ENCODE measurements around the gene PPDPF.
"Not testable (repeated sequence)": the region's sequence is repeated elsewhere in the genome, so short reads cannot be mapped to it uniquely, and the experiment has no call there.

The PPDPF gene

DNA sequence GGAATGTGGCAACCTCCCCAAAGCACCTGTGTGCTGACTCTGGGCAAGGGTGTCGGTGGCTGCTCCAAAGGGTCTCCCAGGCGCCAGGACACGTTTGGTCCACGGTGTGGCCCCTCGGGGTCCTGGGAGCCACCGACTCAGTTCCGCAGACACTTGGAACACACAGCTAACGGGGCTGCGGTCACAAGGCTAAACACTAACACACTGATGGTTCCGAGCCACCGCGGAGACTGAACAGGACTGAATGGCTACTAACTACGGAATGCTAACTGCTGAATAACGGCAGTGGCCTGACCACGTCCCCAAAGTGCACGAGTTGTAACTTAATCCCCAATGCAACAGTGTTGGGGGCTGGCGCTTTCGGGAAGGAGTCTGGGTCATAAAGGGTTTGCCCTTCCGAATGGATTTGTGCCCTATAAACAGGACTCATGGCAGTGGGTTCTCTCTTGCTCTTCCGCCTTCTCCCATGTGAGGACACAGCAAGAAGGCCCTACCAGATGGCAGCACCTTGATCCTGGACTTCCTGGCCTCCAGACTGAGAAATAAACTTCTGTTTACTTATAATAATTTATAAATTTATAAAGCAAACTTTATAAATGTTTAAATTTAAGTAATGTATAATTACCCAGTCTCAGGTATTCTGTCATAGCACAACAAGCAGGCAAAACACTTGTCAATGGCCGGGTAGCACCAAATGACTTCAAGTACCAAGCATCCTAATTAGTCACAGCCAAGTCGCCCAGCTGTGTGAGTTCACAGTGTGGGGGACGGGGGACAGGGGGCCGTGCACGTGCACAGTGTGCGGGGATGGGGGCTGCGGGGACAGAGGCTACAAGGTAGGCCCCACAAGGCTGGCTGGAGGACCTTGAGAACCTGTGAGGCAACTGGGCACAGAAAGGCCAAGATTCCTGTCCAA, 19.4 kb upstream of the PPDPF start:
- no peak for DNase-seq (ENCODE audit: low spot score)

- DNase-seq (ENCODE audit: low spot score): no peak
Measured at GRCh38 chr20:63501818-63502670, 18.5 kb upstream of the PPDPF start.

GRCh38 chr20:63502671-63503172, 17.8 kb upstream of the PPDPF start:
- no peak for DNase-seq (ENCODE audit: low spot score)

- no peak for DNase-seq (ENCODE audit: low spot score)
Measured at GRCh38 chr20:63503524-63503923, 17.0 kb upstream of the PPDPF start.

GRCh38 chr20:63504642-63505041, 15.9 kb upstream of the PPDPF start:
- no peak for DNase-seq (ENCODE audit: low spot score)

GRCh38 chr20:63505281-63505680, 15.3 kb upstream of the PPDPF start:
- no peak for DNase-seq (ENCODE audit: low spot score)

GRCh38 chr20:63505723-63506122, 14.8 kb upstream of the PPDPF start:
- DNase-seq (ENCODE audit: low spot score): no peak

DNA sequence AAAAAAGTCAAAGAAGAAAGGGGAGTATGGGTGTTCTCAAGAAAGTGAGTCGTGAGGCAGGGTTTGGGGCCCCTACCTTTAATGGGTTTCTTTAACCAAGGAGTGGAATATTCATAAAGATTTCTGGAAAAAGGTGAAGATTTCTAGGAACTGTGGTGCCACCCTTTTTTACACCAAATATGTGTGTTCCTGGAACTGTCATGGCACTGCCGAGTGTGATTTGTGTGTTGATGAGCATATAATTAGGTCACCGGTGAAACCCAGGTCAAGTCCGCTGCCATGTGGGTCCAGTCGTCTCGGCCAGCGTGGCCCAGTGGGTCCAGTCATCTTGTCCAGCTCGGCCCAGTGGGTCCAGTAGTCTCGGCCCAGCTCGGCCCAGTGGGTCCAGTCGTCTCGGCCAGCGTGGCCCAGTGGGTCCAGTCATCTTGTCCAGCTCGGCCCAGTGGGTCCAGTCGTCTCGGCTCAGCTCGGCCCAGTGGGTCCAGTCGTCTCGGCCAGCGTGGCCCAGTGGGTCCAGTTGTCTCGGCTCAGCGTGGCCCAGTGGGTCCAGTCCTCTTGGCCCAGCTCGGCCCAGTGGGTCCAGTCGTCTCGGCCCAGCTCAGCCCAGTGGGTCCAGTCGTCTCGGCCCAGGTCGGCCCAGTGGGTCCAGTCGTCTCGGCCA, 13.4 kb upstream of the PPDPF start:
- no peak for DNase-seq (ENCODE audit: low spot score)

DNA sequence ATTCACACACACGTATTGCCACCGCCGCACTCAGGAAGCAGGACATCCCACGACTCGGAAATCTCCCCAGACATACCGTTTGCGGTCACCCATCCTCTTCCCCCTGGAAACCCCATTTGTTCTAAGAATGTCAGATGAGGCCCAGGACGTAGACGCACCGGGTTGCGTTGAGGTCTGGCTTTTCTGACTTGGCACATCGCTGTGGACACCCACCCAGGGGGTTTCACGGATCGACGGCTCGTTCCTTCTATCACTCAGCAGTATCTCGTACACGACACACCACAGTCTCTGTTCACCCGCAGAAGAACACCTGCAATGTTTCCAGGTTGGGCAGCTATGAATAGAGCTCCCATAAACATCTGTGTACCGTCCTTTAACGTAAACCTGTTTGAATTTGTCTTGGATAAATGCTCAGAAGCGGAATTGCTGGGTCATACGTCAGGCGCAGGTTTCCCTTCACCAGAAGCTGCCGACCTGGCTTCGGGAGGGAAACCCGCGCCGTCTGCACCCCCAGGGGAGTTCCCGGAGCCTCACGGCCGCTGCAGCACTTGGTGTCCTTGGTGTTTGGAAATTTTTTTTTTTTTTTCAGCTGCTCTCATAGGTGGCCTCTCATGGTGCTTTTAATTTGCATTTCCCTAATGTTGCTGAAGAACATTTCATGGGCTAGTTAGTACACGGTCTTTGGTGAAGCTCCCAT, 12.3 kb upstream of the PPDPF start:
- DNase-seq (ENCODE audit: low spot score): no peak

DNA sequence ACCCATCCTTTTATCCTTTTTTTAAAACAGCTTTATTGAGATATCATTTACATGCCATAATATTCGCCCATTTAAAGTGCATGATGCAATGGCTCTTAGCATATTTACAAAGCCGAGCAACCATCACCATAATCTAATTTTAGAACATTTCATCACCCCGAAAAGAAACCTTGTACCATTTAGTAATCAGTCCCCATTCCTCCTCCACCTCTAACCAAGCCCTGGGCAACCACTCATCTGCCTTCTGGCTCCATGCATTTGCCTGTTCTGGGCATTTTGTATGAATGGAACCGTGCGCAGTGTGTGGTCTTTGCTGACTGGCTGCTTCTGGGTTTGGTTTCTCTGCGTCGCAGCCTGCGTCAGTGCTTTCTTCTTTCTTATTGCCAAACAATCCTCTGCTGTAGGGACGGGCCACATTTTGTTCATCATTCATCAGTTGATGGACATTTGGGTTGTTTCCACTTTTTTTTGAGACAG, 11.4 kb upstream of the PPDPF start:
- no peak for DNase-seq (ENCODE audit: low spot score)

- no peak for DNase-seq (ENCODE audit: low spot score)
Measured at GRCh38 chr20:63513207-63513606, 7.4 kb upstream of the PPDPF start.

- DNase-seq (ENCODE audit: low spot score): not testable (repeated sequence)
Measured at GRCh38 chr20:63514520-63514919, 6.0 kb upstream of the PPDPF start.

GRCh38 chr20:63517376-63518309, 2.9 kb upstream of the PPDPF start:
- DNase-seq (ENCODE audit: low spot score): no peak

DNA sequence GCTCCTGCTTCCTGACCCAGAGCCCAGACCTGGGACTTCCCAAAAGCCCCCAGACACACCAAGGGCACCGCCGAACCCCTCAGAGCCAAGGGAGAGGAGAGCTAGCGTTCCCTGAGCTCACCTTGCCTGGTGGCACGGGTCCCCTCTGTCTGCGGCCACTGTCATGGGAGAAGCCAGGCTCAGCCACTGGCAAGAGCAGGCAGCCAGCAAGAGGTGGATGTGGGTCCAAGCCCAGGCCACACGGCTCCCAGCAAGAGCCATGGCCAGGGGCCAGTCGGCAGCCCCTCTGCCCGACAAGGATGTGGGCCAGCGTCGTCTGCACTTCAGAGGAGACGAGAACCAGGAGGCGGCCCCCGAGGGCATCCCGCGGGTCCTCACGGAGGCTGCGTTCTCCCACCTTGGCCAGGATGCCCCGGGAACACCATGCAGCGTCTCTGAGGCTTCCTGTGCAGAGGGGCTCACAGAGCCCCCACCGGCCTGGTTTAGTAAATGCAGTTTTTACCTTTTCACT, 2.2 kb upstream of the PPDPF start:
- no peak for DNase-seq (ENCODE audit: low spot score)

GRCh38 chr20:63518946-63519667, 1.5 kb upstream of the PPDPF start:
- DNase-seq (ENCODE audit: low spot score): no peak

DNA sequence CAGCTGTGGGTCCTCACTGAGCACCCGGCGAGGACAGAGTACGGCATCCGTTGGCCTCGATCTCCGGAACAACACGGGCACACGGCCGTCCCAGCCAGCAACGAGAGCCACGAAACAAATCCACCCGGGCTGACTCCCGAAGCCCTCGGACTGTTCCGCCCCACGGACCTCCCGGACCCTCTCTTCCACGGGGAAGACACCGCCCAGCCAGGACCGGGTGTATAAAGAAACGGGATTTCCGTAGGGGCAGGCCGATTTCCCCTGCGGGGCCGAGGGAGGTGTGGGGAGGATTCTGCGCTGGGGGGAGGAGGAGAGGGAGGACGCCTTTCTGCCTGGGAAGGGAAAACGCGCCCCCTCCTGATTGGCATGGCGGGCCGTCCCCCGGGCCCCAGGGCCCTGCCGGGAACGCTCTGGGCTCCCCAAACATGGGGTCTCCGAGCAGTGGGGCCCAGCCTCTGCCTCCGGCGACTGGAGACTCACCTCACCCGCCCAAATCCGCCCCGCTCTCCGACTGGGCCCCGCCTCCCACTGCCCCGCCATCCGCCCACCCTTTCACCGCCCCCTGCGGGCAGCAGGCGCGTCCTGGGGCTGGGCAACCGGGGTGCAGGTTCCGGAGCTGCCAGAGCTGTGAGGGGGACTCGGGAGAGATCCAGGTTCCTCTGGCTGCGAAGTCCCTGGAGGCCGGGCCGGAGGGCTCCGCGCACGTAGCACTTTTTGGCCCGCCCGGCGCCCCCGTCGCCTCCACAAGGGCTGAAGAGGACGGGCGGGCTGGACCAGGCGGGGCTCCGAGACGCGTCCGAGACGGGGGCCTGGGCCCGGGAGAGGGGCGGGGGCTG, 679 bp upstream of the PPDPF start:
- DNase-seq (ENCODE audit: low spot score): peak; percentile 8

GRCh38 chr20:63520934-63521601, 503 bp downstream of the PPDPF start:
- peak; percentile 77 for DNase-seq (ENCODE audit: low spot score)

DNA sequence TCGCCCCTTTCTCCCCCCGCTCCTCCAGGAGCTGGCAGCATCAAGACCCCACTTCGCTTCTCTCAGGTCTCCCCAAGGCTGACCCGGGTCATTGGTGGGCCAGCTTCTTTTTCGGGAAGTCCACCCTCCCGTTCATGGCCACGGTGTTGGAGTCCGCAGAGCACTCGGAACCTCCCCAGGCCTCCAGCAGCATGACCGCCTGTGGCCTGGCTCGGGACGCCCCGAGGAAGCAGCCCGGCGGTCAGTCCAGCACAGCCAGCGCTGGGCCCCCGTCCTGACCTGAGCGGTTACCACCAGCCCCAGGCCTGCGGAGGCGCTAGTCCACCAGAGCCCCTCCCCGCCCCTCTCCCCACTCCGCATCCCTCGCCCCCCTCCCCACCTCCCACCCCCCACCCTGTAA, 1.0 kb downstream of the PPDPF start:
- DNase-seq (ENCODE audit: low spot score): no peak

All from pons (tissue), 1 donor.